Ascending aorta (tissue), 2 donors: ENCODE data around the gene ABCB8. TPM values are rescaled to one million over a fixed set of nuclear protein-coding genes. Genes with fewer than 3 reads are reported as not detected.

Experiments
- DNase-seq, 2 donors: peaks; one replicate each; pipeline ENCODE4 v3.0.0-alpha.2; 2019; ENCODE audit warnings: low spot score in 2 of 2
- H3K27ac ChIP-seq, 2 donors: fragments of 200-600 bp; sonication (generic); one replicate each; pipeline ENCODE4 v1.5.1; 2016 to 2017; ENCODE audit warnings: mild to moderate bottlenecking in 1 of 2
- H3K27me3 ChIP-seq: fragments of 200-600 bp; sonication (generic); one replicate; pipeline ENCODE4 v1.5.1; 2017
- H3K36me3 ChIP-seq, 2 donors: fragments of 200-600 bp; sonication (generic); one replicate each; pipeline ENCODE4 v1.5.1; 2016
- H3K4me1 ChIP-seq, 2 donors: fragments of 200-600 bp; sonication (generic); one replicate each; pipeline ENCODE4 v1.5.1; 2016 to 2017; ENCODE audit warnings: mild to moderate bottlenecking in 1 of 2
- H3K4me3 ChIP-seq, 2 donors: fragments of 200-600 bp; sonication (generic); one replicate each; pipeline ENCODE4 v1.5.1; 2016 to 2017; ENCODE audit warnings: mild to moderate bottlenecking in 1 of 2
- H3K9me3 ChIP-seq, 2 donors: fragments of 200-600 bp; sonication (generic); one replicate each; pipeline ENCODE4 v1.5.1; 2016
- CTCF ChIP-seq, 3 experiments: fragments of 200-600 bp in 2 of 3; fragments of 450-650 bp in 1 of 3; sonication (generic) in 2 of 3; IDR thresholded peaks; one replicate each; pipeline ENCODE4 v1.5.1; 2016 to 2019; ENCODE audit warnings: antibody characterized with exemption in 3 of 3, mild to moderate bottlenecking in 1 of 3, moderate library complexity in 1 of 3
- intact Hi-C: fragments of 100-400 bp; cut with DNase I; formaldehyde crosslinking; loops from one replicate; pipeline ENCODE4 v1.15.1; 2023
- total RNA-seq: library from RNA; depleted of rRNA; stranded (reverse); fragments of >200 nt; gene quantifications from one replicate; pipeline ENCODE4 v1.1.0, GENCODE V29; 2016

ABCB8 gene
- total RNA-seq, 1 donor from 2014 or later, result 50.8 TPM

- peaks cover 12 to 15% of the 10 kb centered on the region in 2 donors for H3K4me1 ChIP-seq
- no peak for DNase-seq
- intact Hi-C loops, result loop anchor here (5.0 kb wide), 1 partner anchor 54 kb away; no protein-coding TSS in a partner anchor
- H3K27me3 ChIP-seq, result peaks cover 20% of the 10 kb centered on the region
- no peak overlapping the region for H3K27ac ChIP-seq
- no peaks in the 10 kb centered on the region for H3K9me3 ChIP-seq
- H3K36me3 ChIP-seq, result no peaks in the 10 kb centered on the region
- no peak for TF ChIP-seq CTCF (IDR thresholded peaks at IDR 0.05)
- H3K4me3 ChIP-seq, result no peak overlapping the region
Measured at GRCh38 chr7:151016505-151016904, 11.7 kb upstream of the ABCB8 start.

GRCh38 chr7:151016942-151017341 is 11.3 kb upstream of the ABCB8 start:
- Histone ChIP-seq H3K27ac (no peak overlapping the region), H3K9me3 (no peaks in the 10 kb centered on the region), H3K4me3 (no peak overlapping the region), H3K4me1 (peaks cover 12 to 15% of the 10 kb centered on the region in 2 donors), H3K36me3 (no peaks in the 10 kb centered on the region), H3K27me3 (peaks cover 20% of the 10 kb centered on the region)
- TF ChIP-seq CTCF (IDR thresholded peaks at IDR 0.05), result no peak
- intact Hi-C loops, result loop anchor here (1.0 to 5.0 kb wide), 2 partner anchors 55 to 119 kb away; no protein-coding TSS in a partner anchor
- DNase-seq, result no peak

GRCh38 chr7:151017370-151017952 is 10.8 kb upstream of the ABCB8 start:
- DNase-seq, result no peak
- intact Hi-C loops, result loop anchor here (1.0 to 5.0 kb wide), 2 partner anchors 55 to 119 kb away; no protein-coding TSS in a partner anchor
- Histone ChIP-seq H3K9me3 (no peaks in the 10 kb centered on the region), H3K36me3 (no peaks in the 10 kb centered on the region), H3K4me3 (peak overlapping the region in 1 of 2 donors; percentile 52), H3K4me1 (peaks cover 12 to 15% of the 10 kb centered on the region in 2 donors), H3K27ac (no peak overlapping the region), H3K27me3 (peaks cover 20% of the 10 kb centered on the region)
- TF ChIP-seq CTCF (IDR thresholded peaks at IDR 0.05), result no peak

DNA sequence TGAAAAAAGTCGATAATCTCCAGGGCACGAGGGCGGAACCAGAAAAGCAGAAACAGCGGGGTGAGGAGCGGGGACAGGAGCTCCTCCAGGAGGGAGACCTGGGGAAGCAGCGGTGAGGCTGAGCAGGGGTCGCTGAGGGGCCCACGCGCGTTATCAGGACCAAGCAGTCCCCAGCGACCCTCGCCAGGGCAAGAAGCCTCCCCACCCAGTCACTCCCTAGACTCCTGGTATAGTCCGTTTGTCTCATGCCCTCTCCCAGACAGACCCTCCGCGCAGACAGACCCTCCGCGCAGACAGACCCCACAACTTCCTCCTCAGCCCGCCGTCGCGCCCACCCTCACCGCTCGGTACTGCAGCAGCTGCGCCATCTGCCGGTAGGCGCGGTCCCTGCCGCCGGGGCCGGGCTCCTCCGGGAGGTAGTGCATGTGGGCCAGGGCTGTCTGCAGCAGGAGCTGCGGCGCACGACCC is 10.3 kb upstream of the ABCB8 start:
- peak; percentile 70 to 92 (median 90) for TF ChIP-seq CTCF (IDR thresholded peaks at IDR 0.05)
- Histone ChIP-seq H3K9me3 (no peaks in the 10 kb centered on the region), H3K36me3 (no peaks in the 10 kb centered on the region), H3K4me3 (peak overlapping the region; percentile 35 to 52), H3K27me3 (peaks cover 18% of the 10 kb centered on the region), H3K27ac (no peak overlapping the region), H3K4me1 (peaks cover 12 to 15% of the 10 kb centered on the region in 2 donors)
- peak in 1 of 2 donors; percentile 79 for DNase-seq
- intact Hi-C loops, result loop anchor here (1.0 to 5.0 kb wide), 2 partner anchors 56 to 120 kb away; no protein-coding TSS in a partner anchor

- no peak overlapping the region for H3K27ac ChIP-seq
- TF ChIP-seq CTCF (IDR thresholded peaks at IDR 0.05), result no peak
- H3K27me3 ChIP-seq, result peaks cover 12% of the 10 kb centered on the region
- no peaks in the 10 kb centered on the region for H3K9me3 ChIP-seq
- H3K36me3 ChIP-seq, result no peaks in the 10 kb centered on the region
- peak overlapping the region; percentile 35 to 52 for H3K4me3 ChIP-seq
- peaks cover 7 to 12% of the 10 kb centered on the region in 2 donors for H3K4me1 ChIP-seq
- DNase-seq, result no peak
- intact Hi-C loops, result loop anchor here (5.0 kb wide), 1 partner anchor 56 kb away; no protein-coding TSS in a partner anchor
Measured at GRCh38 chr7:151018421-151019129, 9.7 kb upstream of the ABCB8 start.
